Gastrocnemius medialis (tissue), 4 donors: ENCODE results near the gene SH2D6. TPM values are rescaled to one million over a fixed set of nuclear protein-coding genes. Genes with fewer than 3 reads are reported as not detected.

Experiments
- ATAC-seq, 2 donors: fragments of 150-250 bp; one replicate each; pipeline ENCODE4 v1.9.1; 2016
- DNase-seq, 2 donors: peaks; one replicate each; pipeline ENCODE4 v3.0.0-alpha.2; 2019
- H3K27ac ChIP-seq, 4 donors: fragments of 200-600 bp; sonication (generic); 1 replicate in 1 of 4; 2 replicates in 3 of 4; pipeline ENCODE4 v1.5.1; 2016 to 2018; ENCODE audit warnings: mild to moderate bottlenecking in 2 of 4, moderate library complexity in 1 of 4
- H3K27me3 ChIP-seq, 3 donors: fragments of 200-600 bp; sonication (generic) in 2 of 3; 1 replicate in 1 of 3; 2 replicates in 2 of 3; pipeline versions ENCODE4 v1.5.1 to v1.6.0; 2016 to 2019; ENCODE audit warnings: mild to moderate bottlenecking in 1 of 3, moderate library complexity in 1 of 3
- H3K36me3 ChIP-seq, 2 donors: fragments of 200-600 bp; sonication (generic) in 1 of 2; one replicate each; pipeline ENCODE4 v1.5.1; 2017 to 2018
- H3K4me1 ChIP-seq, 2 donors: fragments of 200-600 bp; sonication (generic) in 1 of 2; one replicate each; pipeline ENCODE4 v1.5.1; 2016 to 2017; ENCODE audit warnings: mild to moderate bottlenecking in 2 of 2
- H3K4me3 ChIP-seq, 4 donors: fragments of 200-600 bp; sonication (generic) in 3 of 4; 1 replicate in 1 of 4; 2 replicates in 3 of 4; pipeline ENCODE4 v1.5.1; 2016 to 2019; ENCODE audit warnings: mild to moderate bottlenecking in 2 of 4
- H3K9me3 ChIP-seq, 3 donors: fragments of 200-600 bp; sonication (generic) in 2 of 3; 1 replicate in 1 of 3; 2 replicates in 2 of 3; pipeline ENCODE4 v1.5.1; 2016 to 2019
- POLR2A ChIP-seq, 2 donors: fragments of 450-650 bp; IDR thresholded peaks; one replicate each; pipeline ENCODE4 v1.6.1; 2017; ENCODE audit warnings: antibody characterized with exemption in 2 of 2, mild to moderate bottlenecking in 2 of 2, moderate library complexity in 2 of 2
- in situ Hi-C, 4 donors: fragments of 200-750 bp; cut with MboI; loops; one replicate each; pipeline versions ENCODE4 v1.15.0 to v1.8.0; 2017; ENCODE audit warnings: low sequenced_read_pairs in 4 of 4
- intact Hi-C: fragments of 100-400 bp; cut with DNase I; formaldehyde crosslinking; loops from one replicate; pipeline ENCODE4 v1.15.1; 2023; ENCODE audit warnings: low total_unique reads
- total RNA-seq, 4 donors: library from RNA; depleted of rRNA; stranded (reverse); fragments of >200 nt; gene quantifications; one replicate each; pipeline versions ENCODE4 v1.1.0 to v1.2.3, GENCODE V29; 2016
- TF ChIP-seq, protein P1 (sequence below), 5 experiments: fragments of 450-650 bp in 3 of 5; fragments of 200-600 bp in 2 of 5; sonication (generic) in 2 of 5; IDR thresholded peaks in 4 of 5; conservative IDR thresholded peaks in 1 of 5; 1 replicate in 4 of 5; 2 replicates in 1 of 5; pipeline ENCODE4 v1.5.1; 2016 to 2019; ENCODE audit warnings: antibody characterized with exemption in 5 of 5, mild to moderate bottlenecking in 3 of 5, moderate library complexity in 3 of 5

SH2D6 gene
- total RNA-seq, 4 donors from 2014 or later: 3.5 TPM; not detected in 3

DNA sequence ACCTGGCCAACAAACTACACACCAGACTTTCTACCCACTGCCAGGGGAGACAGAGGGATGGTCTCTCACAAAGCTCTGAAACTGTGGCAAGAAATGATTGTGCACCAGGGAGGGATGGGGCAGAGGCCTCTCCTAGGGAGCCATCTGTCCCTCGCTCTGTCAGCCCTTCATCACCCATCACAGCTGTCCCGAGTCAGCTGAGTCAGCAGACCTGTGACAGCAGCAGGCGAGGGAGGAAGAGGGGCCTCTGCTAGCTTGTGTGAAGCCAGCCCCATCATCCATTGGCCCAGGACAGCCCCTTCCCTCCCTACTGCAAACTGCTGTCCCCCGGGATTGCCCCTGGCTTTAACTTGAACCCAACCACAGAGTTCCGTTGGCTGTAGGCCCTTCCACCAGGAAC lies 5.0 kb downstream of the SH2D6 start:
- no peaks in the 10 kb centered on the region for H3K27me3 ChIP-seq
- intact Hi-C loops (no loop called here), in situ Hi-C loops (loop anchor here (5.0 kb wide), 3 partner anchors 124 to 134 kb away; no protein-coding TSS in a partner anchor)
- H3K4me3 ChIP-seq: no peak overlapping the region
- TF ChIP-seq, protein P1, sequence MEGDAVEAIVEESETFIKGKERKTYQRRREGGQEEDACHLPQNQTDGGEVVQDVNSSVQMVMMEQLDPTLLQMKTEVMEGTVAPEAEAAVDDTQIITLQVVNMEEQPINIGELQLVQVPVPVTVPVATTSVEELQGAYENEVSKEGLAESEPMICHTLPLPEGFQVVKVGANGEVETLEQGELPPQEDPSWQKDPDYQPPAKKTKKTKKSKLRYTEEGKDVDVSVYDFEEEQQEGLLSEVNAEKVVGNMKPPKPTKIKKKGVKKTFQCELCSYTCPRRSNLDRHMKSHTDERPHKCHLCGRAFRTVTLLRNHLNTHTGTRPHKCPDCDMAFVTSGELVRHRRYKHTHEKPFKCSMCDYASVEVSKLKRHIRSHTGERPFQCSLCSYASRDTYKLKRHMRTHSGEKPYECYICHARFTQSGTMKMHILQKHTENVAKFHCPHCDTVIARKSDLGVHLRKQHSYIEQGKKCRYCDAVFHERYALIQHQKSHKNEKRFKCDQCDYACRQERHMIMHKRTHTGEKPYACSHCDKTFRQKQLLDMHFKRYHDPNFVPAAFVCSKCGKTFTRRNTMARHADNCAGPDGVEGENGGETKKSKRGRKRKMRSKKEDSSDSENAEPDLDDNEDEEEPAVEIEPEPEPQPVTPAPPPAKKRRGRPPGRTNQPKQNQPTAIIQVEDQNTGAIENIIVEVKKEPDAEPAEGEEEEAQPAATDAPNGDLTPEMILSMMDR (IDR thresholded peaks at IDR 0.05 in 4 of 5, conservative IDR thresholded peaks at IDR 0.05 in 1 of 5): no peak
- TF ChIP-seq POLR2A (IDR thresholded peaks at IDR 0.05): no peak
- no peak overlapping the region for H3K27ac ChIP-seq
- no peaks in the 10 kb centered on the region for H3K36me3 ChIP-seq
- H3K9me3 ChIP-seq: no peaks in the 10 kb centered on the region
- ATAC-seq (no peak), DNase-seq (peak in 1 of 2 donors; percentile 10)
- peaks cover 8 to 20% of the 10 kb centered on the region in 2 donors for H3K4me1 ChIP-seq

DNA sequence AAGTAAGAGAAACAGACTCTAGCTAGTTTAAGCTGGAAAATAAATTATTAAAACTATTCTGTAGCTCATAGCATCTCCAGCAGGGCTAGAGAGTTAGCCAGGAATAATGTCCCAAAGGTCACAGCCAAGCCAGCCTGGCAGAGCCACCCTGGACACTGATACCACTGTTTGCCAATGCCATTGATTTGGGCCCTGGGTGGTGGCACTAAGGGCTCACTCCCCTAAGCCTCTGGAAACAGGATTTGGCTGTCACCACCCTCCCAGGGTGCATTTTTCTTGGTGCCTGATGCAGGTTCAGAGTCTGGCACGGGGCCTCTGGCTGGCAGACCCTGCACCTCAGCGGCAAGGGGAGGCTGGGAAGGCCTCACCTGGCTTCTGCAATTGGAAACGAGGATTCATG lies 7.1 kb downstream of the SH2D6 start:
- ATAC-seq: no peak
- Histone ChIP-seq H3K27me3 (no peaks in the 10 kb centered on the region), H3K27ac (no peak overlapping the region), H3K4me3 (no peak overlapping the region), H3K36me3 (no peaks in the 10 kb centered on the region), H3K9me3 (no peaks in the 10 kb centered on the region), H3K4me1 (peaks cover 0 to 4% of the 10 kb centered on the region in 2 donors)
- TF ChIP-seq, protein P1 (IDR thresholded peaks at IDR 0.05 in 4 of 5, conservative IDR thresholded peaks at IDR 0.05 in 1 of 5): no peak
- no peak for TF ChIP-seq POLR2A (IDR thresholded peaks at IDR 0.05)
- intact Hi-C loops (no loop called here), in situ Hi-C loops (no loop called here)
- no peak for DNase-seq

DNA sequence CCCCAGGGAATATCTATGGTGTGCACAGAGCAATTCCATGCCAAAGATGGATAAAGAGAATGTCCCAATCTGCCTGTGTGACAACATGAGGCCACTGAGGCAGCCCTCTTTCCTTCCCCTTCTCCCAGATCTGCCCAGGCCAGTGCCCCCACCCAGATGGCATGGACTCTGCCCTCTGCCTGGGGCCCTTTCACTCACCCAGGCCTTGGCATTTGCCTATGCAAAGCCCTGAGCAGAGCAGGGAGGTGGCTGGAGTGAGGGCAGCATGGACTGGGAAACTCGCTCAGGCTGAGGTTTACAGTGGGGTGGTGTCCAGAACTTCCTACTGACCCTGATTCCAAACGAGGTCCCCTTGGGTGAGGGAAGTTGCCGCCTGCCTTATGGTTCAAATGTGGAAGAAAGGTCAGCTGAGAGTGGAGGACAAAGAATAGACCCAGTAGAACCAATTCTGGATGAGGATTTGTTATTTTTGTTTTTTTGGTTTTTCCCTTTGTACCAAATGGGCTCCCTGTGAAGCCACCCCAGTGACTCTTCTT lies 8.9 kb downstream of the SH2D6 start:
- in situ Hi-C loops (no loop called here), intact Hi-C loops (no loop called here)
- DNase-seq (no peak), ATAC-seq (no peak)
- Histone ChIP-seq H3K9me3 (no peaks in the 10 kb centered on the region), H3K4me1 (peaks cover 0 to 3% of the 10 kb centered on the region in 2 donors), H3K27me3 (no peaks in the 10 kb centered on the region), H3K27ac (no peak overlapping the region), H3K4me3 (no peak overlapping the region), H3K36me3 (no peaks in the 10 kb centered on the region)
- TF ChIP-seq POLR2A (IDR thresholded peaks at IDR 0.05): no peak
- TF ChIP-seq, protein P1 (IDR thresholded peaks at IDR 0.05 in 4 of 5, conservative IDR thresholded peaks at IDR 0.05 in 1 of 5): no peak

DNA sequence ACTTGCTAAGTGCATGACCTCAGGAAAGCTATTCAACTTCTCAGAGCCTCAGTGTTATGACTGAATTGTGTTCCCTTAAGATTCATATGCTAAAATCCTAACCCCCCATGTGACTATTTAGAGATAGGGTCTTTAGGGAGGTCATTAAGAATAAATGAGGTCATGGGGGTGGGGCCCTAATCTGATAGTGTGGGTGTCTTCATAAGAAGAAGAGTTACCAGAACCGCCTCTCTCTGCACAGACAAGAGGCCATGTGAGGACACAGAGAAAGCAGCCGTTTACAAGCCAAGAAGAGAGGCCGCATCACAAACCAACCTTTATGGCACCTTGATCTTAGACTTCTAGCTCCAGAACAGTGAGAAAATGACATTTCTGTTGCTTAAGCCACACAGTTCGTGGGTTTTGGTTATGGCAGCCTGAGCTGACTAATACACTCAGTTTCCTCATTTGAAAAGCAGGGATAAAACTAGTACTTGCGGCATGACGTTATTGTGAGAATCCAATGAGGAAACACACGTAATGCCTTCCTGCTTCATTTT lies 9.9 kb downstream of the SH2D6 start:
- in situ Hi-C loops: no loop called here
- TF ChIP-seq, protein P1 (IDR thresholded peaks at IDR 0.05 in 4 of 5, conservative IDR thresholded peaks at IDR 0.05 in 1 of 5): no peak
- no peak for TF ChIP-seq POLR2A (IDR thresholded peaks at IDR 0.05)
- H3K9me3 ChIP-seq: no peaks in the 10 kb centered on the region
- H3K27ac ChIP-seq: no peak overlapping the region
- no peak overlapping the region for H3K4me3 ChIP-seq
- peaks cover 9 to 13% of the 10 kb centered on the region in 2 donors for H3K4me1 ChIP-seq
- no peak for ATAC-seq
- intact Hi-C loops: no loop called here
- no peak for DNase-seq
- no peaks in the 10 kb centered on the region for H3K36me3 ChIP-seq
- no peaks in the 10 kb centered on the region for H3K27me3 ChIP-seq
